Stimulated activated naive CD8-positive, alpha-beta T cell treated with anti-CD3 and anti-CD28 coated beads, Interleukin-15, amount 100 ng/mL, for 72 hours (primary cell): ENCODE data around the gene PELO.

Experiments
- ATAC-seq: fragments of 150-1000 bp; cut with Tn5 transposase; 2 replicates; pipeline ENCODE4 v1.10.0; 2021; ENCODE audit warnings: mild to moderate bottlenecking, moderate library complexity
- DNase-seq, 2 donors: peaks; one replicate each; pipeline ENCODE4 v3.0.0; 2021 to 2022
- H3K27ac Mint-ChIP-seq, 2 donors: one replicate each; pipeline ENCODE4 v1.8.0; 2022; ENCODE audit warnings: mild to moderate bottlenecking in 2 of 2, mixed read lengths in 2 of 2, moderate library complexity in 2 of 2
- H3K27me3 Mint-ChIP-seq: one replicate; pipeline ENCODE4 v1.8.0; 2022; ENCODE audit warnings: mixed read lengths
- H3K4me1 Mint-ChIP-seq: one replicate; pipeline ENCODE4 v1.8.0; 2022; ENCODE audit warnings: mild to moderate bottlenecking, mixed read lengths
- H3K4me3 Mint-ChIP-seq, 2 donors: one replicate each; pipeline ENCODE4 v1.8.0; 2022; ENCODE audit warnings: mild to moderate bottlenecking in 2 of 2, mixed read lengths in 2 of 2, moderate library complexity in 1 of 2
- H3K9me3 Mint-ChIP-seq, 2 donors: one replicate each; pipeline ENCODE4 v1.8.0; 2022; ENCODE audit warnings: mixed read lengths in 2 of 2

PELO gene

DNA sequence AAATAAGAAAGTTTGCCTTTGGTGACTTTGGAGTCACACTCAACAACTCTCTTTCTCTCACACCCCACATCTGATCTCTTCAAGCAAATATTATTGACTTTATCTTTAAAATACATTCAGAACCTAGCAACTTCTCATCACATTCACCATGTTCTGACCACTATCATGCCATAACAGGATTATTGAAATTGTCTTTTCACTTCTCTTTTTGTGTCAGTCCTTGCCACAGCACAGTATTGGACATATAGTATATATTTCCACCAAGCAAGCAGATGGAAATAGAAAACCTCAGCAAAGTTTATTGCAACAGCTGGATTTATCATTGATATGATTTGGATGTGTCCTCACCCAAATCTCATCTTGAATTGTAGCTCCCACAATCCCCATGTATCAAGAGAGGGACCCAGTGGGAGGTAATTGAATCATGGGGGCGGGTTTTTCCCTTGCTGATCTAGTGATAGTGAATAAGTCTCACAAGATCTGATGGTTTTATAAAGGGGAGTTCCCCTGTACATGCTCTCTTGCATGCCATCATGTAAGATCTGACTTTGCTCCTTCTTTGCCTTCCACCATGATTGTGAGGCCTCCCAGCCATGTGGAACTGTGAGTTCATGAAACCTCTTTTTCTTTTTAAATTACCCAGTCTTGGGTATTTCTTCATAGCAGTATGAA, 26.9 kb upstream of the PELO start:
- H3K9me3 Mint-ChIP-seq: peaks cover 5 to 19% of the 10 kb centered on the region in 2 donors

DNA sequence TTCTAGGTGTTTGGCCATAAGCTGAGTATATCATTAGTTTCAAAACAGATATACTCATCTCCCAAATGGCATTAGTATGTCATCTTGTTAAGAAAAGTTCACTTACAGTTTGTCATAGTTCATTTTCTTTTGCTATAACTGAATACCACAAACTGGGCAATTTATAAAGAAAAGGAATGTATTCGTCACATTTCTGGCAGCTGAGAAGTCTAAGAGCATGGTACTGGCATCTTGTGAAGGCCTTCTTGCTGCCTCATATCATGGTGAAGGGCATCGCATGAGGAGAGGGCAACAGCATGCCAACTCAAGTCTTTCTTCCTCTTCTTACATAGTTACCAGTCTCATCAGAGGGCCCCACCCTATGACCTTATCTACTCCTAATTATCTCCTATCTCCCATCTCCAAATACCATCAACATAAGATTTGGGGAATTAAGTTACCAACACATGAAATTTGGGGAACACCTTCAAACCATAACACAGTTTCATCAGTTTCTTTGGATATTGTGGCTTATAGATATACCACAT, 20.4 kb upstream of the PELO start:
- H3K27me3 Mint-ChIP-seq: no peaks in the 10 kb centered on the region
- DNase-seq: no peak
- ATAC-seq: no peak
- no peak overlapping the region for H3K4me3 Mint-ChIP-seq
- peaks cover 59% of the 10 kb centered on the region for H3K4me1 Mint-ChIP-seq
- H3K9me3 Mint-ChIP-seq: peaks cover 2 to 9% of the 10 kb centered on the region in 2 donors
- H3K27ac Mint-ChIP-seq: no peak overlapping the region

More for the DNA sequence above, 26.9 kb upstream of the PELO start:
- Mint-ChIP-seq H3K4me3 (no peak overlapping the region), H3K27ac (peak overlapping the region in 1 of 2 donors; percentile 49), H3K4me1 (peaks cover 31% of the 10 kb centered on the region), H3K27me3 (no peaks in the 10 kb centered on the region)
- DNase-seq (peak in 1 of 2 donors; percentile 34), ATAC-seq (peak; percentile 78)

DNA sequence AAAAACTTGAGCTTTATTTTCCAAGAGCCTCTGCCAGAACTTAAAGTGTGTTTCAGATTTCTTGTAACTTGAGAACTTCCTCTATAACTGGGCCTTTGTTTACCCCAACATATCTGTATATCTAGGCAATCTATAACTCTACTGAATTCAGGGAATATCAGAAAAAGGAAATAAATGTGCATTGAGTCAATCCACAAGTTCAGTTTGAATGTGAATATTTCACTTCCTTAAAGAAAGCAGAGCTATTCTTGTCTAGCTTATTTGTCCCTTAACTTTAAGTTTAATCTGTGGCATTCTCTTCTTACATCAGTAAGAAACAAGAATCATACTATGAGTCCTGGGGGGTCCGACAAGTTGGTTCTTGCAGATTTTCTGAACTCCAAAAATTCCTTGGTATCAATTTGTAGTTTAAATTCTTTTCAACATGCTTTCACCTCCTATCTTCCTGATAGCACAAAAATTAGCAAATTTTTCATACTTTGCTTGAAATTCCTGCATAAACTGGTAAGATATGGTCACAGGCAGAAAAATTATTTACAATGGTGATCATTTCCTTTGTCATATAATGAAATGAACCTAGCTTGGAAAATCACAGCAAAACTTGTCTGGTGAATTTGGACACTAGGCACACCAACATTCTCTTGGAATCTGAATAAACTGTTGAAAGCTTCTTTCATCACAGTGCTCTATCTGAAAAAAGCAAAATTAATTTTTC, 19.8 kb upstream of the PELO start:
- Mint-ChIP-seq H3K27ac (no peak overlapping the region), H3K9me3 (peaks cover 0 to 7% of the 10 kb centered on the region in 2 donors), H3K4me1 (peaks cover 65% of the 10 kb centered on the region), H3K27me3 (no peaks in the 10 kb centered on the region), H3K4me3 (no peak overlapping the region)
- DNase-seq (no peak), ATAC-seq (no peak)

DNA sequence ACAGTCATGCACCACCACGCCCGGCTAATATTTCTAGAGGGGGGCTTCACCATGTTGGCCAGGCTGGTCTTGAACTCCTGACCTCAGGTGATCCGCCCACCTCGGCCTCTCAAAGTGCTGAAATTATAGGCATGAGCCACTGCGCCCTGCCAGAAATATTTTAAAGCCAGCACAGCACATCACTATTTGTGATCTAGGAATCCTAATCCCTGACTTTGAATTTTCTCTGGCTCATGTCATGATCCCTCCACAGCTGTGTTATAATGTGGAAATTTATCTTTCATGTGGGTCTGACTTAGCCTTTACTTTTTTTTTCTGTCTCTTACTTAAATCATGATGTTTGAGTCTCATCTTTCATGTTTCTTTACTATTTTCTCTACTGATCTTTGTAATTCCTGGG, 18.7 kb upstream of the PELO start:
- Mint-ChIP-seq H3K4me3 (no peak overlapping the region), H3K27me3 (no peaks in the 10 kb centered on the region), H3K27ac (no peak overlapping the region), H3K9me3 (no peaks in the 10 kb centered on the region), H3K4me1 (peaks cover 66% of the 10 kb centered on the region)
- DNase-seq (no peak), ATAC-seq (no peak)

DNA sequence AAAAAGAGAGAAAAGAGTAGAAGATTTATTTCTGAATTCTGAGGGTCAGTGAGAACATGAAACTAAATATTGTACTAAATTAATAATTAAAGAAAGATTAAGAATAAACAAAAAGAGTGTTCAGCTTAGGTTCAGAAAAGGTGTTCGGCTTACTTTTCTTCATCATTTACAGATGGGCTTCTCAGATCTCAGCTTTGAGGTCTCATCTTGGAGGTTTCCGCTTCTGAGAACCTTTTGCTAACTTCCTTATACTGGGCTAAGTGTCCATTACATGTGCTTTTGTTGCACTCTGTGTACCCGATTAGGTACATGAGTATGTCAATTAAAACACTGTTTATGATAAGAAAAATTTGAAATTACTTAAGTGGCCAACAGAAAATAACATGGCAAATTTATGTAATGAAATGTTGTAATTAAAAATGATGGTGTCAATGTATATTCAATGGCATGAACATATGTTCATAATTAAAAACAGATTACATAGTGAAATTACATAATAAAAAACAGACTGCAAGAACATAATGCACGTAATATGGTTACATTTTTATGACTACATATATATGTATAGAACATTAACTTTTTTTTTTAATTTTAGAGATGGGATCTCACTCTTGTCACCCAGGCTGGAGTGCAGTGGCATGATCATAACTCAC, 17.3 kb upstream of the PELO start:
- no peak for DNase-seq
- Mint-ChIP-seq H3K4me1 (peaks cover 74% of the 10 kb centered on the region), H3K27ac (no peak overlapping the region), H3K4me3 (no peak overlapping the region), H3K9me3 (no peaks in the 10 kb centered on the region), H3K27me3 (no peaks in the 10 kb centered on the region)
- ATAC-seq: no peak

DNA sequence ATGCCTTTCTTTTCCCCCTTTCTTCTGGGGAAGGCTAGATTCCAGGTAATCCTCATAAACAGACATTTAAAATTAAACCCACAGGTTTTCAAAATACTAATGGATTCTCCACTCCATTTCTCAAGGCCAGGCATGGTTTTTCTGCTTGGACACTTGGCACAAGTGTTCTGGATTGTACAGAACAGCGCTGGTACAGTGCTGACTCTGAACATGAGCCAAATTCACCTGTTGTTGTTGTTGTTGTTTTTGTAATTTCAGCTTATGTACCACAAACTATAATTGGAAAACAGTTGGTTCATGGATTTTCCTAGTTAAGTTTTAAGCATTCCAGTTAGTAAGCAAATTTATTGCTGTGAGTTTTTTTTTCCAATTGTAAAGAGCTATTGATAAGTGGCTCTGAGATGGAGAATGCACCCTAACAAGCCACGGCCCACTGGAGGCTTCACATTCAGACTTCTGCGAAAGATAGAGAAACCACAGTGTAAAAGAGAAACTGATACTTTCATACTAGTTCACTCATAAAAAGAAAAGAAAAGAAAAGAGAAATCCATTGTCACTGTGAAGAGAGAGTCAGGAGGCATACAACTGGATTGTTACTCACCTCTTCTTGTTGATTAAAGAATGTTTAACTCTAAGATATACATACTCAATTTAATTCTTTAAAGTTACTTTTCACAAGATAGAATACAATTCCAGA, 16.2 kb upstream of the PELO start:
- ATAC-seq (peak; percentile 92), DNase-seq (peak; percentile 24 to 40)
- Mint-ChIP-seq H3K9me3 (no peaks in the 10 kb centered on the region), H3K4me1 (peaks cover 78% of the 10 kb centered on the region), H3K4me3 (peak overlapping the region; percentile 38 to 51), H3K27ac (peak overlapping the region in 1 of 2 donors; percentile 78), H3K27me3 (no peaks in the 10 kb centered on the region)

DNA sequence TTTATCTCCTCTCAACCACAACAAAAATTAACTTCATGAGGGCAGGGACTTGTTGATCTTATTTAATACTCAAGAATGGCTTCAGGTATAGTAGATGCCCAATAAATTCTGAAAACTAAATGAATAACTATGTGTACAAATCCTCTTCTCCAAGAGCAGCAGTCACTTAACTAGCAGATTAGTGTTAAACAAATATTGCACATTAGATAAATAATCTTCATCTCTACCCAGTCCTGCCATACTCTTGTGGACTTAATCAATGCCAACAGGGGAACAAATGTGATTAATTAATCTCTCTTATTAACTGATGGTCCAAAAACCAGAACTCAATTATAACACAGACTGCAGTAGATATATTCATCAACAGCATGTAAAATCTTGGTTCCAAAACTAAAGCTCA, 15.0 kb upstream of the PELO start:
- ATAC-seq (no peak), DNase-seq (no peak)
- H3K4me3 Mint-ChIP-seq: peak overlapping the region in 1 of 2 donors; percentile 51
- peaks cover 68% of the 10 kb centered on the region for H3K4me1 Mint-ChIP-seq
- no peaks in the 10 kb centered on the region for H3K9me3 Mint-ChIP-seq
- no peaks in the 10 kb centered on the region for H3K27me3 Mint-ChIP-seq
- peak overlapping the region in 1 of 2 donors; percentile 54 for H3K27ac Mint-ChIP-seq

DNA sequence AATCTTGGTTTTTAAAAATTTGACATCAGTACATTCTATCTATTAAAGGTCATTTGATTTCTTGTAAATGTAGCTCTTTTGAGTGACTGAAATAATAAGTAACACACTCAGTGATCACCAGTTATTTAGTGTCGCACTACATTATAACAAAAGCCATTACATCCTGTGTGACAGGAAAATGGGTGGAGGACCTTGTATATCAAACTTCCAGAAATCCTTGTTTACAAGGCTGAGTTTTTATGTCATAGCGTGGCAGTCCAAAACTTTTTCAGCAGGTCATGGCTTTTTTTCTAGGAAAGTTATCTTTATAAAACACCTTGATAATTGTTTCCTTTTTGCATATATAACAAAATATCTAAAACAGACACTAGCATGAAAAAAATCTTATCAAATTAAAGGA, 14.4 kb upstream of the PELO start:
- no peak overlapping the region for H3K4me3 Mint-ChIP-seq
- no peaks in the 10 kb centered on the region for H3K9me3 Mint-ChIP-seq
- DNase-seq (no peak), ATAC-seq (no peak)
- no peak overlapping the region for H3K27ac Mint-ChIP-seq
- no peaks in the 10 kb centered on the region for H3K27me3 Mint-ChIP-seq
- H3K4me1 Mint-ChIP-seq: peaks cover 61% of the 10 kb centered on the region

DNA sequence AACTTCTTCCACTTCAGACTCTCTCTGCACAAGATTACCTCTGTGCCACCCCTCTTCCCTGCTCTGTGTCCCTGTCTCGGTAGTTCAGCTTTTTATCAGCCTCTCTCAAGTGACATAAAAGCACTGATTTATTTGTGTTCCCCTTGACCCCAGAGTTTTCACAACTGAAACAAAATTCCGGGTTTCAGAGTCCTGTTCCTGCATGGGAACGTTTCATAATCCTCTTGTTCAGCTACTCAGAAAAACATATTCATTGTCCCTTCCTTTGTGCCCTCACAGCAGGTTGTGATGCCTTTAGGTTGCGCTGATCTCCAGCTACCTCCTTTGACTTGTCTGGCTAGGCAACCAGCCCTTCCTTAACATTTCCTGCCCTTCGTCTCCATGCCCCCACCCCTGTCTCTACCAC, 13.7 kb upstream of the PELO start:
- no peak for DNase-seq
- Mint-ChIP-seq H3K4me1 (peaks cover 59% of the 10 kb centered on the region), H3K27me3 (no peaks in the 10 kb centered on the region), H3K27ac (peak overlapping the region in 1 of 2 donors; percentile 31), H3K4me3 (peak overlapping the region; percentile 2 to 43), H3K9me3 (no peaks in the 10 kb centered on the region)
- ATAC-seq: no peak

DNA sequence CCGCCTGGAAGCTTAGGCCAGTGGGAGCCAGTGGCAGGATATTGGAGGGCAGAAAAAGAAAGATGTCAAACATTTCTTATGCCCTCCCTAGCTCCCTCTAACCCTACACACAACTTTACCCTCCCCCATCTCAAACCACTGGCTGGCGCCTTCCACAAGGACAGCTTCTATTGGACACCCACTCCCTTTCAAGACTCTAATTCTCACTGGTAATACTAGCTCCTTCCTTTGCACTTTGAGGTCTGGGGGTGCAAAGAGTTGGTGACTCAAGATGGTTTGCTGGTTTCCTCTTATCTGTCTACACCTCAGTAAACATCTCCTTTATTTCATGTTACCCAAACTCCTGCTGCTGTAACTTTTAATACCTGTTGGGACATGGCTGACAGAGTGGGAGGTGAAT, 11.6 kb upstream of the PELO start:
- peak overlapping the region; percentile 65 to 66 for H3K4me3 Mint-ChIP-seq
- H3K27ac Mint-ChIP-seq: no peak overlapping the region
- ATAC-seq (peak; percentile 80), DNase-seq (peak; percentile 20 to 34)
- H3K9me3 Mint-ChIP-seq: no peaks in the 10 kb centered on the region
- H3K4me1 Mint-ChIP-seq: peaks cover 48% of the 10 kb centered on the region
- no peaks in the 10 kb centered on the region for H3K27me3 Mint-ChIP-seq

DNA sequence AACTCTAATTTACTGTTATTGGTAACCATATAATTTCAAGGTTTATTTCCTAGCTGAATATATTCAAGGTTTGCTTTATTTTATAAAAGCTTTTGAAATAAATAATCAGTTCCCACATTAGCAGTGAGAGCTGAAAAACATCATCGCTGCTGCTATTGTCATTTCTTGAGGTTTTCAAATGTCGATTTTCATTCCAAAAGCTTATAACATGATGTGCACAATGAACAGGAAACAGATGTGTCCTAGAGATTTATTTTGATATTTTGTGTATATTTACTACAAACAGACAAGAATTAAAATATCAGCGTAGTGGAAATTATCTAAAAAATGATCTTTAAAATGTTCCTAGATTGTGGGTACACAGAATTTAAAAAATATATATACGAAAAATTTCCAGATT, 10.5 kb upstream of the PELO start:
- ATAC-seq (no peak), DNase-seq (no peak)
- Mint-ChIP-seq H3K4me1 (peaks cover 38% of the 10 kb centered on the region), H3K9me3 (no peaks in the 10 kb centered on the region), H3K4me3 (no peak overlapping the region), H3K27me3 (no peaks in the 10 kb centered on the region), H3K27ac (no peak overlapping the region)

DNA sequence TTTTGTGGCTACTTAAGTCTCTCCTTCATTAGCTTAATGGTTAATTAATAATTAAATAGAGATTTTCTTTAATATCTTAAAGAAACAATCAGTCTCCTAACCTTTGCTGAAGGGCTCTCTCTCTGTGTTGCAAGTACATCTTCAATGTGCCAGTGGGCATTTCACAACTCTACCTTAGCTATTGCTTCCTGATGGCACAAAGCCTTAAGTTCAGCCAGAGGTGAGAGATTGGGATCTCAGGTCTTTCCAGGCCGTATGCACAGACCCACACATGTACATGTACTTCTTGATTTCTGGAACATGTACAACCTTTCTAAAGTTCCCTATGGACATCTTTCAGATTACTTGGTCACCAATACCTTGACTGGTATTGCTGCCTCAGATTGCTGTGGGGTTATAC, 8.9 kb upstream of the PELO start:
- H3K4me3 Mint-ChIP-seq: no peak overlapping the region
- DNase-seq (no peak), ATAC-seq (no peak)
- H3K27ac Mint-ChIP-seq: no peak overlapping the region
- no peaks in the 10 kb centered on the region for H3K27me3 Mint-ChIP-seq
- no peaks in the 10 kb centered on the region for H3K9me3 Mint-ChIP-seq
- H3K4me1 Mint-ChIP-seq: peaks cover 31% of the 10 kb centered on the region

DNA sequence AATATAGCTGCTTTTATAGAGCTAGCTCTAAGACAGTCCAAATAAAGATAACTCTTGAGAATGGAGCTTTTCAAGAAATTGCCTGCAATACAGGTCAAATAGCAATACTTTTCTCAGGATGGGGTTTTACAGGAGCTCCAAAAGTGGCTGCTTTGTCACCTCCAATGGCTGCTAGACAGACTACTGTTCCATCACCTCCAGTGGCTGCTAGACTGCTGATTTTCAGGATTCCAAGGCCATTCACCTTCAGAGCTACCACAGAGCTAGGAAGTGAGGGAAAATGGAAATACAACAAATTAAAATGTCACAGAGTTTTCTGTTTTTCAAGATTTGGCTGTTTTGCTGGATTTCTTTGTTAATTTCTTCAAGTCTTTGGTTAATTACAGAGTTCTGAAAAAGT, 8.5 kb upstream of the PELO start:
- no peaks in the 10 kb centered on the region for H3K27me3 Mint-ChIP-seq
- no peaks in the 10 kb centered on the region for H3K9me3 Mint-ChIP-seq
- H3K27ac Mint-ChIP-seq: no peak overlapping the region
- DNase-seq: no peak
- no peak overlapping the region for H3K4me3 Mint-ChIP-seq
- H3K4me1 Mint-ChIP-seq: peaks cover 26% of the 10 kb centered on the region
- no peak for ATAC-seq

DNA sequence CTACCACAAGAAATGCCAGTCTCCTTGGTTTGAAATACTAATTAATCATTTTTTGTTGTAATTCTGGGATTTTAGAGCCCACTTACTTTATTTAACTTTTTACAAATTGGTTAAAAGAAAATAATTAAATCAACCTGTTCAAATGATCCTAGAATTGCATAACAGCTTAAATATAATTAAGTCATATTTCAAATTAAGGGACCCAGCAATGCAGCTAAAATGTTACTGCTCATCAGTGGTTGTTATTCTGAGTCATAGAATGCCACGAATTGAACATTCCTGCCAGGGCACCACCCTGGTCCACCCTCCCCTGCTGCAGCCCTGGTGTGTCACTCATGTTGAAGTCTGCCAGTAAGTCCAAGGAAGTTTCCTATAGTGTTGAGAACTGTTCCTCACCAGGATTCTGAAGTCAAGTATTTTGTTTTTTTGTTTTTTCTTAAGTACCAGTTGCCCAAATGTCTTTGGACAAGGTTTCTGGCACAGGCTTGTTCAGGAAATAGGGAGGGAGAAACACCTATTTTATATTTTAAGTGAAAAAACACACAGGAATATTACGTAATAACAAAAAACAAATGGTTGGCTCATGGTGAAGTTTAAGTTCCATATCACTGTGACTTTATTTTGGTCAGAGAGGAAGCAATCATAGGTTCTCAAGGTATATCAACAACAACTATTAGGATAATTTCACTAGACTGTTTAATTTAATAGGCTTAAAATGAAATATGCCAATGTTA, 4.3 kb upstream of the PELO start:
- Mint-ChIP-seq H3K27ac (peak overlapping the region in 1 of 2 donors; percentile 31), H3K27me3 (no peaks in the 10 kb centered on the region), H3K9me3 (no peaks in the 10 kb centered on the region), H3K4me1 (peaks cover 17% of the 10 kb centered on the region), H3K4me3 (no peak overlapping the region)
- ATAC-seq: no peak
- no peak for DNase-seq

DNA sequence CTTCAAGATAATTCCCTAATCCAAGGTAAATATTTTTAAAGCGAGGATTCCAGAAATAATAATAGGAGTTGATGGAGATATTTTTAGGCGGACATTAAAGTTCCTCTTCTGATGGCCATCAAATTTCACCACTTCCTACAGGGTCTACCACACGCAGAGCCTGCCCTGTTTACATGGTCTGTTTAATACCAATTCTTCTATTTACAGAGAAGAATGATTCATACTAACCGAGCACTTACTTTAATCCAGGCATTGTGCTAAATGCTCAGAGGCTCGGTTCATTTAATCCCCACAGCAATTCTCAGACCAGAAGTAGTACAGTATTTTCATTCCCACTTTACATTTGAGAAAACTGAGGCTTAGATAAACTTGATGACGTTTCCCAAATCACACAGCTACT, 3.0 kb upstream of the PELO start:
- H3K4me1 Mint-ChIP-seq: peaks cover 24% of the 10 kb centered on the region
- H3K27me3 Mint-ChIP-seq: no peaks in the 10 kb centered on the region
- no peak for DNase-seq

More for the DNA sequence above, 3.0 kb upstream of the PELO start:
- Mint-ChIP-seq H3K4me3 (no peak overlapping the region), H3K27ac (no peak overlapping the region), H3K9me3 (no peaks in the 10 kb centered on the region)
- ATAC-seq: no peak
